Hepatocyte (in vitro differentiated cells): ENCODE results near the gene POLK. TPM values are rescaled to one million over a fixed set of nuclear protein-coding genes. Genes with fewer than 3 reads are reported as not detected.

Experiments
- DNase-seq: peaks from one replicate; pipeline ENCODE4 v3.0.0-alpha.2; 2016; ENCODE audit warnings: low spot score
- H2AFZ ChIP-seq: fragments of 200-600 bp; sonication (generic); 2 replicates; pipeline ENCODE4 v1.6.0; 2016; ENCODE audit warnings: antibody characterized with exemption, mild to moderate bottlenecking
- H3K27ac ChIP-seq: fragments of 200-600 bp; sonication (generic); 2 replicates; pipeline ENCODE4 v1.5.1; 2016; ENCODE audit warnings: mild to moderate bottlenecking
- H3K27me3 ChIP-seq: fragments of 200-600 bp; sonication (generic); 2 replicates; pipeline ENCODE4 v1.6.1; 2016
- H3K36me3 ChIP-seq: fragments of 200-600 bp; sonication (generic); replicated peaks from 2 replicates; pipeline ENCODE4 v1.5.1; 2016; ENCODE audit warnings: low read depth; ENCODE audit not compliant: insufficient read depth
- H3K4me1 ChIP-seq: fragments of 200-600 bp; sonication (generic); 2 replicates; pipeline ENCODE4 v1.5.1; 2016; ENCODE audit warnings: mild to moderate bottlenecking, moderate library complexity; ENCODE audit not compliant: insufficient read depth
- H3K4me2 ChIP-seq: fragments of 200-600 bp; sonication (generic); 2 replicates; pipeline ENCODE4 v1.6.0; 2016
- H3K4me3 ChIP-seq: fragments of 200-600 bp; sonication (generic); 2 replicates; pipeline ENCODE4 v1.5.1; 2016; ENCODE audit warnings: mild to moderate bottlenecking
- H3K79me2 ChIP-seq: fragments of 200-600 bp; sonication (generic); 2 replicates; pipeline ENCODE4 v1.6.0; 2017; ENCODE audit warnings: mild to moderate bottlenecking
- H3K9me2 ChIP-seq: fragments of 200-600 bp; sonication (generic); replicated peaks from 2 replicates; pipeline ENCODE4 v1.6.0; 2017; ENCODE audit warnings: mild to moderate bottlenecking; ENCODE audit not compliant: insufficient read depth
- H3K9me3 ChIP-seq: fragments of 200-600 bp; sonication (generic); 2 replicates; pipeline ENCODE4 v1.5.1; 2016; ENCODE audit warnings: low read depth, mild to moderate bottlenecking
- H4K20me1 ChIP-seq: fragments of 200-600 bp; sonication (generic); 2 replicates; pipeline ENCODE4 v1.6.0; 2016; ENCODE audit warnings: mild to moderate bottlenecking; ENCODE audit not compliant: insufficient read depth, poor library complexity, severe bottlenecking
- CTCF ChIP-seq: fragments of 200-600 bp; sonication (generic); IDR thresholded peaks from 2 replicates; pipeline ENCODE4 v1.5.1; 2016; ENCODE audit warnings: antibody characterized with exemption, mild to moderate bottlenecking; ENCODE audit not compliant: poor library complexity
- EZH2 ChIP-seq: fragments of 200-600 bp; sonication (generic); IDR thresholded peaks from 2 replicates; pipeline ENCODE4 v1.6.1; 2016; ENCODE audit warnings: antibody characterized with exemption, mild to moderate bottlenecking, borderline replicate concordance
- EZH2phosphoT487 ChIP-seq: fragments of 200-600 bp; sonication (generic); IDR thresholded peaks from one replicate; pipeline ENCODE4 v1.6.1; 2018; ENCODE audit warnings: antibody characterized with exemption, mild to moderate bottlenecking, low read depth, moderate library complexity; ENCODE audit not compliant: unreplicated experiment, severe bottlenecking
- WGBS: methylation state at CpG from one replicate; pipeline ENCODE4 v1.1.6; 2016; ENCODE audit warnings: low lambda C conversion rate; ENCODE audit errors: missing lambda C conversion rate; 5-methylcytosine and 5-hydroxymethylcytosine counted together
- polyA plus RNA-seq: library from polyadenylated mRNA; unstranded; fragments of >200 nt; fragmentation: Nextera tagmentation; extraction: Ambion mirVana; gene quantifications from 2 replicates; pipeline ENCODE4 v1.2.1, GENCODE V29; 2016
- total RNA-seq: library from RNA; depleted of rRNA; stranded (reverse); fragments of >200 nt; gene quantifications from 2 replicates; pipeline ENCODE4 v1.2.3, GENCODE V29; 2014

POLK gene
- total RNA-seq (22.0 and 27.1 TPM in 2 replicates), polyA plus RNA-seq (9.0 and 11.1 TPM in 2 replicates)

- Histone ChIP-seq H3K36me3 (no peaks in the 10 kb centered on the region), H3K4me3 (peak within 1 kb of the TSS; percentile 95), H4K20me1 (peaks cover 24% of the 10 kb centered on the region), H3K4me2 (peak within 1 kb of the TSS; percentile 79), H2AFZ (peak within 1 kb of the TSS; percentile 75), H3K4me1 (peaks cover 9% of the 10 kb centered on the region), H3K9me2 (no peaks in the 10 kb centered on the region), H3K9me3 (no peaks in the 10 kb centered on the region), H3K79me2 (peaks cover 86% of the 10 kb centered on the region), H3K27me3 (no peaks in the 10 kb centered on the region), H3K27ac (peak within 1 kb of the TSS; percentile 96)
- WGBS: 2% methylated on average over 65 of the region's 71 CpGs
- DNase-seq: peak; percentile 99
- TF ChIP-seq CTCF (no peak), EZH2phosphoT487 (no peak), EZH2 (no peak)
Observed at GRCh38 chr5:75511435-75512382, at the start of gene POLK, which contains the start of gene CERT1. TSS of gene POLK (plus strand) at chr5:75511891. TSS of gene CERT1 (minus strand) at chr5:75511629. CDS start at chr5:75511207, 422 bp downstream.

GRCh38 chr5:75463726-75464125 lies 48.0 kb upstream of the POLK start:
- H3K4me3 ChIP-seq: no peak overlapping the region
- H3K36me3 ChIP-seq: no peaks in the 10 kb centered on the region
- no peak for TF ChIP-seq EZH2phosphoT487
- no peak for TF ChIP-seq CTCF
- no peak for TF ChIP-seq EZH2
- no peaks in the 10 kb centered on the region for H3K9me2 ChIP-seq
- H3K4me1 ChIP-seq: peaks cover 3% of the 10 kb centered on the region
- H3K4me2 ChIP-seq: no peak overlapping the region
- WGBS: 82% methylated on average over 2 of the region's 2 CpGs
- H3K9me3 ChIP-seq: peaks cover under 1% of the 10 kb centered on the region
- H3K27me3 ChIP-seq: no peaks in the 10 kb centered on the region
- H4K20me1 ChIP-seq: peaks cover 13% of the 10 kb centered on the region
- no peak for DNase-seq
- H3K27ac ChIP-seq: no peak overlapping the region
- H3K79me2 ChIP-seq: peaks cover 94% of the 10 kb centered on the region
- H2AFZ ChIP-seq: no peak overlapping the region

- no peaks in the 10 kb centered on the region for H3K27me3 ChIP-seq
- no peaks in the 10 kb centered on the region for H3K9me2 ChIP-seq
- no peaks in the 10 kb centered on the region for H3K36me3 ChIP-seq
- peaks cover 14% of the 10 kb centered on the region for H3K9me3 ChIP-seq
- peaks cover under 1% of the 10 kb centered on the region for H3K4me1 ChIP-seq
- no peak for DNase-seq
- no peak for TF ChIP-seq CTCF
- TF ChIP-seq EZH2phosphoT487: no peak
- no peak for TF ChIP-seq EZH2
- peaks cover 95% of the 10 kb centered on the region for H3K79me2 ChIP-seq
- no peak overlapping the region for H3K4me3 ChIP-seq
- 74% methylated on average over 1 of the region's 1 CpG for WGBS
- no peak overlapping the region for H3K27ac ChIP-seq
- no peak overlapping the region for H2AFZ ChIP-seq
- H3K4me2 ChIP-seq: no peak overlapping the region
- peaks cover 13% of the 10 kb centered on the region for H4K20me1 ChIP-seq
Observed at GRCh38 chr5:75465480-75465879, 46.2 kb upstream of the POLK start.
